AG09319 (cell line): ENCODE measurements around the gene NTRK1.

Experiments
- DNase-seq: peaks from one replicate; pipeline ENCODE4 v3.0.0-alpha.2; 2010; ENCODE audit warnings: low read depth; ENCODE audit errors: extremely low read depth
- TF ChIP-seq, protein P1 (sequence below): IDR thresholded peaks from 2 replicates; pipeline ENCODE4 v1.5.1; 2011; ENCODE audit warnings: low read depth, mild to moderate bottlenecking, inconsistent platforms, low read length, moderate library complexity

The NTRK1 gene

DNA sequence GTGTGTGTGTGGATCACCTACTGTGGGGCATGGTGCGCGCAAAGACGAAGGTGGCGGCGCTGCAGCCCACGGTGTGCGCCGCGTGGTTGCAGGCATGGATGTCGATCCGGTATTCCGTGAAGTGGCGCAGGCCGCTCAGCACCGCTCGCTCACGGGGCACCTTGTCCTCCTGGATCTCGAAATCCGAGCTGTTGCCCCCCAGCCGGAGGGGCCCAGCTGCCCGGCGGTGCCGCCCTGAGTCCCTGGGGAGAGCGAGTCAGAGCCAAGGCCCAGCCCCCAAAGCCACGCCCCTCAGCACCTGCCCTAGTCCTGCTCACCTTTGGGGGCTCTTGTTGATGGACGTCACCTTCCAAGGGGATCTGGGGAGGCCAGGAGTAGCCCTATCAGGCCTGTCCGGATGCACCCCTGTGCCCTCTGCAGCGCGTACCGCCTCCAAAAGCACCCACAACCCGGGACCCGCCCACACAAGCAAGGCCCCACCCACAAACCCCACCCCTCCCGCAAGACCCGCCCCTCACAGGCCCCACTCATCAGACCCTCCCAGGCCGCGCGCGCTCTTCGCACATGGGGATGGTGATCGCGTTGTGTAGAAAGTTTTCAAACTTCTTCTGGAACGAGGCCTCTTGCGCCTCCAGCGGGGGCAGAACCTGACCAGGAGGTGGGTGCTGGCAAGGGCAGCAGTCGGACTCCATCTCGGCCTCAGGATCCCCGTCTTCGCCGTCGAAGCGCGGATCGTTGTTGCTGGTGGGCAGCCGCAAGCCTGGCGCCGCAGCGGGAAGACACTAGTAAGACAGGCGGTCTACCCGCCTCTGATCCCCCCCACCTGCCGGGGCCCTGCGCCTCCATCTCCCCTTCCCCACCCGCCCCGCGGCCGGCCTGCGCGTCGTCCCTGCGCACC lies 15.4 kb upstream of the NTRK1 start:
- TF ChIP-seq, protein P1, sequence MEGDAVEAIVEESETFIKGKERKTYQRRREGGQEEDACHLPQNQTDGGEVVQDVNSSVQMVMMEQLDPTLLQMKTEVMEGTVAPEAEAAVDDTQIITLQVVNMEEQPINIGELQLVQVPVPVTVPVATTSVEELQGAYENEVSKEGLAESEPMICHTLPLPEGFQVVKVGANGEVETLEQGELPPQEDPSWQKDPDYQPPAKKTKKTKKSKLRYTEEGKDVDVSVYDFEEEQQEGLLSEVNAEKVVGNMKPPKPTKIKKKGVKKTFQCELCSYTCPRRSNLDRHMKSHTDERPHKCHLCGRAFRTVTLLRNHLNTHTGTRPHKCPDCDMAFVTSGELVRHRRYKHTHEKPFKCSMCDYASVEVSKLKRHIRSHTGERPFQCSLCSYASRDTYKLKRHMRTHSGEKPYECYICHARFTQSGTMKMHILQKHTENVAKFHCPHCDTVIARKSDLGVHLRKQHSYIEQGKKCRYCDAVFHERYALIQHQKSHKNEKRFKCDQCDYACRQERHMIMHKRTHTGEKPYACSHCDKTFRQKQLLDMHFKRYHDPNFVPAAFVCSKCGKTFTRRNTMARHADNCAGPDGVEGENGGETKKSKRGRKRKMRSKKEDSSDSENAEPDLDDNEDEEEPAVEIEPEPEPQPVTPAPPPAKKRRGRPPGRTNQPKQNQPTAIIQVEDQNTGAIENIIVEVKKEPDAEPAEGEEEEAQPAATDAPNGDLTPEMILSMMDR = no peak

DNA sequence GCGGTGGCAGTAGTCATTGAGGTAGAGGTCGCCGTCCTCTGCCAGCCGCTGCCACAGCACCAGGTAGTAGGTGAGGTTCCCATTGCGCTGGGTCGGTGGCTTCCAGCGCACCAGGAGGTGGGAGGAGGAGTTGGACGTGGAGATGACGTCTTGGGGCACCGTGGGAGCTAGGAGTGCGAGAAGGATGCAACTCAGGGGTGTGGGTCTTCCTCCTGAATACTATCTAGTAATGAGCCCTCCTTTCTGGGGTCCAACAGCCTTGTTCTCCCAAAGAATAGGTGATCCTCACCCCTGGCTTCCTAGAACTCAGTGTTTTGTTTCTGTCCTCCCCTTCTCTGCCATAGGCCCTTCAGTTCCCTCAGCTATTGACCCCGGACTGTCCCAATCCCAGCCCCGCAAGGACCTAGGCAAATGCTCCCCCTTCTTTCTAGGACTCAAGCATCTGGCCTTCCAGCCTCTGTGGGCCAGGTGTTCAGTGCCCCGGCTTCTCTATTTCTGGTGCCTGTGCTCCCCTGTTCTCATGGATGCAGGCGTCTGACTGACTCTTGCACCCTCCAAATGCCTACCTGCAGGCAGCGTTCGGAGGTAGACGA lies 14.6 kb upstream of the NTRK1 start:
- DNase-seq = no peak
- TF ChIP-seq, protein P1 = no peak

More for the DNA sequence above, 15.4 kb upstream of the NTRK1 start:
- DNase-seq = no peak

DNA sequence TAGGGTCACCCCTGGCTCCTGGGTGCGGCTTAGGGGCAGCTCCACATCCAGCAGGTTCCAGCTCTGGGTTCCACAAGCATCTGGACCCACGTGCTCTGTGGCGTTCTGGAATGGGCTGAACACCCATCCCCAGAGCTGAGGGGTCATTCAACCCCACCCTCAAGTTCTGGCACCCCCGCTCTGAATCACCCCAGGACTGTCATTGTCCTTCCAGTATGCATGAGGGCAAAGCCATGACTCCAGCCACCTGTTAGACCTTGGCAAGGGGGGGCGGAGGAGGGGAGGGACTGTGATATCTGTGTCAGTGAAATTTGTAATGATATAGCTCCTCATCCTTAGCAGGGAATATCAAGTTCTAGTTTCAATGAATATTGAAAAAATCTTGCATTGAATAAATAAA lies 14.0 kb upstream of the NTRK1 start:
- DNase-seq = no peak
- TF ChIP-seq, protein P1 = no peak

DNA sequence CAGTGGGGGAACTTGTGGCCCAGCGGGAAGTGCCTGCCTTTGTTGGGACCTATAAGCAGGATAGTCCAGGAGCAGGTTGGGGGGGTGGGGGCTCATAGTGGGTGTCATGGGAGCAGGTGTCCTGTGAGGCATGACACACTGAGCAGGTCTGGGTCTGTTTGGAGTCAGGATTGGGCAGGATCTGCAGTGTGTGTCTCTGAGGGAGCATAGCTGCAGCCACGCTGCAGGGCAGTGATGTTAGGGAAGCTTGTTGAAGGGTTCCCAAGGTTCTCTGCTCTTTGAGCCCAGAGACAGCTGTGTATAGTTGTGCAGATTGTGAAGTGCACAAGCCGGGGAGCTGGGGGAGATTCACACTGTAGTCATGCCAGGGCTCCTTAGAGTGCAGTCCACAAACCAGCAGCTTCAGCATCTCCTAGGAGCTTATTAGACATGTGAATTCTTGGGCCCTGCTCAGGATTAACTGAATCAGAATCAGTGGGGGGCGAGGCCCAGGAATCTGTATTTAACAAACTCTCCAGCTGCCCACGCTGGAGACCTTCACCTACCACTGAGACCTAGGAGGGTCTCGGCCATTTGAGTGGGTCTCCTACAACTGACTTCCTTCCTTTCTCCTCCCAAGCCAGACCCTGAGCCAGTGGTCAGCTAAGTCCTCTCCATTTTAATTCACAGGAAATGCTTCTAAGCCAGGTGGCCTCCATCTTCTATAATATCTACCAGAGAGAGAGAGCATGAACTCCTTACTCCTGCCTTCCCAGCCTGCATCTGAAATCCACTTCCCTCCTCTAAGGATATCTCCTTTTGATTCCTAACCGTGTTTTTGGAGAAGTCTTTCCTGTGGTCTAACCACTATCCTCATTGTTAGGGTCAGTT lies 12.8 kb upstream of the NTRK1 start:
- no peak for DNase-seq
- TF ChIP-seq, protein P1 = no peak

DNA sequence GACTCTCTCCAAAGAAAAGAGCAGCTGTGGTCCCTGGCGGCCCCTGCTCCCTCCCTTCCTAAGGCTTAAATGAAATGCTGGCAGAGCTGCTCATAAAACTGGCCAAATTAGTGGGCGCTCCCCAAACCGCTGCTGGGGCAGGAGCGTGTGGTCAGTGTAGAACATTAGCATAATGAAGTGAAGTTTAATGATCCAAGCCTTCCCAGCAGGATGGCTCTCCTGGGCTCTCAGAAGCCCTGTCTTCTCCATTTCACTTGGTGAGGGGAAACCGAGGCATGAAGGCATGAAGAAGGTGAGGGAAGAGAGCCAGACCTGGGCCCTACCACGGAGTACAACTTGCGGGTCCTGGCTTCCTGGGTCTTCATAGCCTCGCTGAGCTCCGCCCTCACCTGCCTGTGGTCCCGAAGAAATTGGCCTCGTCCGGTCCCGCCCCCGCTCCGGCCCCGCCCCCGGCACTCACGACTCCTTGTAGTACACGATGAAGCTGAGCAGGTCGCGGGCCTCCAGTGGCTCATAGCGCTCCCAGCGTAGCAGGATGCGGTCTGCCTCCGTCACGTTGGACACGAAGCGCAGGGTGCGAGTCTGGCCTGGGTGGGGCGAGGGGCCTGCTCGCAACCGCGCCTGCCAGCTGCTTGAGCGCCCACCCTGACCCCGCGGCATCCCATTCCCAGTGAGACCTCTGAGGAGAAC lies 12.1 kb upstream of the NTRK1 start:
- no peak for DNase-seq
- TF ChIP-seq, protein P1 = no peak

DNA sequence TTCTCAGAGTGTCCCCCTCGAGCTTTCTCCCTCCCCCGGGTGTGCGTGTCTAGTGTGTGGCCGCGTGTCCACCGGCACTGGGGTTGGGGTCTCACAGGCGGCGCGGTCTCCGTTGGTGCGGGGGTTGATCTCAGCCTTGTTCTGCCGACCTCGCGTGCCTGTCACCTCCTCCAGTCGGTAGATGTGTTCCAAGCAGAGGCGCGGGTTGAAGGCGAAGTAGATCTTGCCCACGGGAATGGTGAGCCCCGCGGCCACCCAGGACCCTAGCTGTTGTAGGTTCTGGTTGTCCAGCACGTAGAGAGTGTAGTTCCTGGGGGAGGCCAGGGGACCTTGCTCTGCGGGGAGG lies 11.5 kb upstream of the NTRK1 start:
- DNase-seq = no peak
- TF ChIP-seq, protein P1 = no peak
